ENCODE data around the gene KIAA0232.

DNA sequence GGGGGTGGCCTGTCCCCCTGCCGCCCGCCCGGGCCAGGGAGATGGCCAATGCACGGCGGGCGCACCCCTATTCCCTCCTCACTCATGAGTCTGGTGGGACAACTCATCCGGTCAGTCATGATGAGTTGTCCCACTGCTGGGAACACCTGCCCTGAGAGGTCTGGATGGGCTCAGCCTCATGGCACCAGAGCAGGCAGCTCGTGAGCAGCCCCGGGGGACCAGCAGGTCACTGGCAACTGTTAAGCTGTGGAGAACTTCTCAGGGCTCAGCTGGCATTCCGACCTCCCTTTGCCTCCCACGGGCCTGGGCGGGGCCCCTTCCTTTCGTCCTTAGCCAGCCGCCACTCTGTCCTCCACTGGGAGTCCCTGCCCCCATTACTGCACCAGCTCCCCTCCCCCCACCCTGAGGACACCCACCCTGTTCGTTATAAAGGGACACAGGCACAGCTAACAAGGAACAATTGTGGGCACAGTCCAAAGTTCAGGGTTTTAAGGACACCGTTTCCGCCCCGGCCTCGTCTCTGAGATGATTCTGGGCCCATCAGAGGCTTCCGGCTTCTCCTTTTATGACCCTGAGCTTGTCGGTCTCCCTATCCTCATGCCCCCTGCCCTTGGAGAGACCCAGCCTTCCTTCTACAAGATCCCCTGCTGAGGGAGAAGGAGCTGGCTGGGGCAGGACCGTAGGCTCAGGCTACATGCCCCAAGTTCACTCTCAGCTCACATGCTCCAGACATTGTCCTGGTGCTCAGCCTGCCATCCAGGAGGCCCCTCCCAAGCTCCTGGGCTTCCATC lies 14.6 kb upstream of the KIAA0232 start:
- TF ChIP-seq, protein P1, sequence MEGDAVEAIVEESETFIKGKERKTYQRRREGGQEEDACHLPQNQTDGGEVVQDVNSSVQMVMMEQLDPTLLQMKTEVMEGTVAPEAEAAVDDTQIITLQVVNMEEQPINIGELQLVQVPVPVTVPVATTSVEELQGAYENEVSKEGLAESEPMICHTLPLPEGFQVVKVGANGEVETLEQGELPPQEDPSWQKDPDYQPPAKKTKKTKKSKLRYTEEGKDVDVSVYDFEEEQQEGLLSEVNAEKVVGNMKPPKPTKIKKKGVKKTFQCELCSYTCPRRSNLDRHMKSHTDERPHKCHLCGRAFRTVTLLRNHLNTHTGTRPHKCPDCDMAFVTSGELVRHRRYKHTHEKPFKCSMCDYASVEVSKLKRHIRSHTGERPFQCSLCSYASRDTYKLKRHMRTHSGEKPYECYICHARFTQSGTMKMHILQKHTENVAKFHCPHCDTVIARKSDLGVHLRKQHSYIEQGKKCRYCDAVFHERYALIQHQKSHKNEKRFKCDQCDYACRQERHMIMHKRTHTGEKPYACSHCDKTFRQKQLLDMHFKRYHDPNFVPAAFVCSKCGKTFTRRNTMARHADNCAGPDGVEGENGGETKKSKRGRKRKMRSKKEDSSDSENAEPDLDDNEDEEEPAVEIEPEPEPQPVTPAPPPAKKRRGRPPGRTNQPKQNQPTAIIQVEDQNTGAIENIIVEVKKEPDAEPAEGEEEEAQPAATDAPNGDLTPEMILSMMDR (conservative IDR thresholded peaks at IDR 0.05 in 1 of 2, IDR thresholded peaks at IDR 0.05 in 1 of 2; ENCODE audit: extremely low read depth in 1 of 2, insufficient read depth in 1 of 2, low read depth in 1 of 2, low read length in 2 of 2) = no peak
- no peak for TF ChIP-seq EZH2 (IDR thresholded peaks at IDR 0.05; ENCODE audit: borderline replicate concordance, low read length)

All from mammary epithelial cell (primary cell).